ENCODE data around the gene SLC17A7. TPM values are rescaled to one million over a fixed set of nuclear protein-coding genes. Genes with fewer than 3 reads are reported as not detected.

SLC17A7 gene
- total and polyA plus RNA-seq, 2 of the 13 experiments (the other 11 are each of a cell fraction or from before 2014, with no cell fraction given), result 0.32 TPM; not detected in 1

- TF ChIP-seq RBFOX2 (IDR thresholded peaks at IDR 0.05; ENCODE audit: low read depth, low read length) (0 out of 2 replicates have a peak, but pooled peaks have one; percentile 29), RAD51 (IDR thresholded peaks at IDR 0.05; ENCODE audit: borderline replicate concordance) (no peak), HDAC6 (IDR thresholded peaks at IDR 0.05; ENCODE audit: low read depth, low read length) (no peak), ZFP36 (IDR thresholded peaks at IDR 0.05; ENCODE audit: borderline replicate concordance, low read depth, low read length, partially characterized antibody) (no peak), HMGXB4 (CRISPR knock-in tag; IDR thresholded peaks at IDR 0.05; ENCODE audit: borderline replicate concordance in 1 of 2, low read depth in 1 of 2) (peak; percentile 95 to 97), RFX5 (IDR thresholded peaks at IDR 0.05; ENCODE audit: low read depth, low read length) (no peak), HBP1 (CRISPR knock-in tag; IDR thresholded peaks at IDR 0.05; ENCODE audit: low read depth) (peak; percentile 84; the same call in 1 of the 2 replicates), ZNF883 (CRISPR knock-in tag; IDR thresholded peaks at IDR 0.05; ENCODE audit: not compliant biosample characterization) (no peak), ZNF124 (CRISPR knock-in tag; IDR thresholded peaks at IDR 0.05) (no peak), U2AF2 (IDR thresholded peaks at IDR 0.05; ENCODE audit: low read depth, low read length) (no peak), STAG1 (CRISPR knock-in tag; IDR thresholded peaks at IDR 0.05) (peak; percentile 35; the same call in 1 of the 2 replicates), ZNF282 (IDR thresholded peaks at IDR 0.05; ENCODE audit: partially characterized antibody) (no peak), ZNF343 (CRISPR knock-in tag; IDR thresholded peaks at IDR 0.05) (0 out of 2 replicates have a peak, but pooled peaks have one; percentile 38), FOXO1 (CRISPR knock-in tag; IDR thresholded peaks at IDR 0.05) (no peak), ZNF619 (CRISPR knock-in tag; IDR thresholded peaks at IDR 0.05) (0 out of 2 replicates have a peak, but pooled peaks have one; percentile 27), RARA (CRISPR knock-in tag; IDR thresholded peaks at IDR 0.05) (no peak), ZBTB21 (CRISPR knock-in tag; IDR thresholded peaks at IDR 0.05) (no peak), EHMT2 (IDR thresholded peaks at IDR 0.05; ENCODE audit: borderline replicate concordance, low read depth, low read length) (no peak), ZNF224 (CRISPR knock-in tag; IDR thresholded peaks at IDR 0.05) (no peak), NR1H2 (CRISPR knock-in tag; IDR thresholded peaks at IDR 0.05; ENCODE audit: borderline replicate concordance, low read depth) (no peak), GTF2F1 (IDR thresholded peaks at IDR 0.05; ENCODE audit: low read length) (no peak), ZNF484 (CRISPR knock-in tag; IDR thresholded peaks at IDR 0.05; ENCODE audit: borderline replicate concordance, low read depth) (no peak), TIGD3 (CRISPR knock-in tag; IDR thresholded peaks at IDR 0.05; ENCODE audit: borderline replicate concordance) (0 out of 2 replicates have a peak, but pooled peaks have one; percentile 71), TCF7 (IDR thresholded peaks at IDR 0.05; ENCODE audit: low read depth) (no peak), ZFY (CRISPR knock-in tag; IDR thresholded peaks at IDR 0.05) (peak; percentile 73), BRF2 (CRISPR knock-in tag; IDR thresholded peaks at IDR 0.05) (no peak)
Measured at GRCh38 chr19:49473868-49474541, 32.7 kb upstream of the SLC17A7 start, which contains the start of gene FLT3LG (continued).
